Upper lobe of left lung (tissue), 4 donors: ENCODE measurements around the gene TANGO2.

Source experiments
- CTCF ChIP-seq, 6 experiments: fragments of 450-650 bp in 4 of 6; fragments of 200-600 bp in 2 of 6; sonication (generic) in 2 of 6; IDR thresholded peaks; one replicate each; pipeline ENCODE4 v1.5.1; 2016 to 2019; ENCODE audit warnings: antibody characterized with exemption in 6 of 6
- EP300 ChIP-seq, 4 donors: sonication (generic); formaldehyde crosslinking; IDR thresholded peaks; one replicate each; pipeline ENCODE4 v1.5.1; 2017; ENCODE audit warnings: antibody characterized with exemption in 4 of 4, control low read depth in 2 of 4
- POLR2A ChIP-seq, 4 donors: fragments of 450-650 bp; IDR thresholded peaks; one replicate each; pipeline ENCODE4 v1.5.1; 2016 to 2017; ENCODE audit warnings: antibody characterized with exemption in 4 of 4, mild to moderate bottlenecking in 2 of 4
- POLR2AphosphoS5 ChIP-seq, 2 donors: sonication (generic); formaldehyde crosslinking; IDR thresholded peaks; one replicate each; pipeline ENCODE4 v1.5.1; 2017; ENCODE audit warnings: antibody characterized with exemption in 2 of 2

GRCh38 chr22:19998232-19998951 lies 22.5 kb upstream of the TANGO2 start:
- TF ChIP-seq CTCF (IDR thresholded peaks at IDR 0.05): no peak
- TF ChIP-seq POLR2AphosphoS5 (IDR thresholded peaks at IDR 0.05): no peak
- TF ChIP-seq POLR2A (IDR thresholded peaks at IDR 0.05): no peak
- TF ChIP-seq EP300 (IDR thresholded peaks at IDR 0.05): no peak
